HG03025 (cell line): ENCODE results near the gene SMARCC1.
A peak's percentile ranks its signal among the peaks of the same experiment; 100 is the strongest.
"Not testable (repeated sequence)": the region's sequence is repeated elsewhere in the genome, so short reads cannot be mapped to it uniquely, and the experiment has no call there.

Experiments used
- ATAC-seq: cut with Tn5 transposase; IDR thresholded peaks from one replicate; pipeline ENCODE4 v1.9.1; 2021; ENCODE audit warnings: mild to moderate bottlenecking, moderate library complexity; ENCODE audit not compliant: unreplicated experiment, low FRiP score

SMARCC1 gene

GRCh38 chr3:47781685-47782445 is at the start of gene SMARCC1:
SMARCC1 (minus strand) TSS chr3:47781893; CDS start chr3:47781797, 96 bp downstream.
- peak; percentile 82 for ATAC-seq

- not testable (repeated sequence) for ATAC-seq
Observed at GRCh38 chr3:47829482-47829881, 47.8 kb upstream of the SMARCC1 start.

GRCh38 chr3:47825590-47825989 is 43.9 kb upstream of the SMARCC1 start:
- no peak for ATAC-seq

- ATAC-seq, result peak; percentile 85
Observed at GRCh38 chr3:47824541-47825473, 43.1 kb upstream of the SMARCC1 start.

GRCh38 chr3:47817609-47818008 is 35.9 kb upstream of the SMARCC1 start:
- no peak for ATAC-seq

GRCh38 chr3:47813551-47814177 is 32.0 kb upstream of the SMARCC1 start:
- no peak for ATAC-seq

- no peak for ATAC-seq
Observed at GRCh38 chr3:47804577-47804976, 22.9 kb upstream of the SMARCC1 start.

GRCh38 chr3:47803480-47804025 is 21.9 kb upstream of the SMARCC1 start:
- ATAC-seq, result no peak

GRCh38 chr3:47802734-47803479 is 21.2 kb upstream of the SMARCC1 start, which contains the start of gene DHX30:
DHX30 (plus strand) TSS chr3:47803138; CDS start chr3:47810684, 7,546 bp downstream.
- peak; percentile 84 for ATAC-seq

GRCh38 chr3:47799733-47800132 is 18.0 kb upstream of the SMARCC1 start:
- no peak for ATAC-seq

- no peak for ATAC-seq
Observed at GRCh38 chr3:47794544-47794943, 12.9 kb upstream of the SMARCC1 start.

GRCh38 chr3:47792699-47793098 is 11.0 kb upstream of the SMARCC1 start:
- ATAC-seq, result no peak

- ATAC-seq, result no peak
Observed at GRCh38 chr3:47791193-47791855, 9.6 kb upstream of the SMARCC1 start.

- no peak for ATAC-seq
Observed at GRCh38 chr3:47783673-47784072, 2.0 kb upstream of the SMARCC1 start.

GRCh38 chr3:47782446-47783308 is 984 bp upstream of the SMARCC1 start:
- no peak for ATAC-seq

GRCh38 chr3:47780741-47781684 is 680 bp downstream of the SMARCC1 start:
- ATAC-seq, result peak; percentile 43

- ATAC-seq, result no peak
Observed at GRCh38 chr3:47778746-47779145, 2.9 kb downstream of the SMARCC1 start.
